ENCODE results near the gene IGFL3.

- TF ChIP-seq EZH2 (IDR thresholded peaks at IDR 0.05; ENCODE audit: borderline replicate concordance): no peak
- no peak for TF ChIP-seq CTCF (IDR thresholded peaks at IDR 0.05; ENCODE audit: poor library complexity)
- no peak for TF ChIP-seq EZH2phosphoT487 (IDR thresholded peaks at IDR 0.05; ENCODE audit: low read depth, severe bottlenecking, unreplicated experiment)
Measured at GRCh38 chr19:46101293-46101692, 23.2 kb downstream of the IGFL3 start.

Measured in hepatocyte (in vitro differentiated cells).